Esophagus squamous epithelium (tissue), 4 donors: ENCODE data around the gene GAPDHS.

Source experiments
- CTCF ChIP-seq, 6 experiments: fragments of 450-650 bp in 4 of 6; fragments of 200-600 bp in 2 of 6; sonication (generic) in 2 of 6; IDR thresholded peaks; one replicate each; pipeline ENCODE4 v1.5.1; 2016 to 2019; ENCODE audit warnings: antibody characterized with exemption in 6 of 6, mild to moderate bottlenecking in 4 of 6, moderate library complexity in 4 of 6
- POLR2A ChIP-seq, 4 donors: fragments of 450-650 bp; IDR thresholded peaks; one replicate each; pipeline ENCODE4 v1.6.1; 2017; ENCODE audit warnings: antibody characterized with exemption in 4 of 4, mild to moderate bottlenecking in 4 of 4, moderate library complexity in 3 of 4

- TF ChIP-seq CTCF (IDR thresholded peaks at IDR 0.05) (no peak), POLR2A (IDR thresholded peaks at IDR 0.05) (no peak)
Measured at GRCh38 chr19:35516310-35516709, 16.9 kb upstream of the GAPDHS start.
